Measurements from ENCODE around the gene KCTD15.

The KCTD15 gene

DNA sequence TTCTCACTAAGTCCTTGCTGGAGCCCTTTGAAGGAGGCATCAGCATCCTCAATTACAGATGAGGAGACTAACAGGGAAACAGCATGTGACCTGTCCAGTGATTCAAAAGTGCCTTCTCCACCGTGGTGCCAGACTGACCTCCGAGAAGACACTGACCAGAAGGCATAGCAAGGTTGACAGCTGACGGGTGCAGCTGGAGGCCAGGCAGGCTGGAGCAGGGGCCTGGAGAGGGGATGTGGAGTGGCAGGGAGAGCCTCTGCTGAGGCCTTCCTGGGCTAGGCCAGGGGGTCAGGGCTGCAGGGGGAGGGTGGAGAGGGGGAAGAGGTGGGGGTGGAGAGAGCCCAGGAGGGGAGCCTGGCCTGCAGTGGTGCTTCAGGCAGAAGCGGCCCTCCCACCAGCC lies 66.3 kb downstream of the KCTD15 start:
- no peak for DNase-seq

DNA sequence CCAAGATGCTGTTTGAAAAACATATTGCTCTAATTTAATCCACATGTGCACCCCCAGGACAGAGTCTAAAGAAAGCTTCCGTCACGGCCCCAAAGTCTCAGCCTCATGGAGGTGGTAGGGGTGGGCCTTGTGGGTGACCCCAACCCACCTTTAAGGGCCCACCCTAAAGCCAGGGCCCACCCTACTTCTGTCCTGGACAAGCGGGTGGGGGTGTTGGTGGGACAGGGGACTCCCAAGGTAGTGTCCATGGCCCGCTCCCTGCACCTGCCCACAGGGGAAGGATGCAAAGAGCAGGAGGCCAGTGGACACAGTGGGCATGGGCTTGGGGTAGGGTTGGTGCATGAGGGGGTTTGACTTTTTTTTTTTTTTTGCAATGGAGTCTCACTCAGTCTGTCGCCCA lies 66.8 kb downstream of the KCTD15 start:
- no peak for DNase-seq

DNA sequence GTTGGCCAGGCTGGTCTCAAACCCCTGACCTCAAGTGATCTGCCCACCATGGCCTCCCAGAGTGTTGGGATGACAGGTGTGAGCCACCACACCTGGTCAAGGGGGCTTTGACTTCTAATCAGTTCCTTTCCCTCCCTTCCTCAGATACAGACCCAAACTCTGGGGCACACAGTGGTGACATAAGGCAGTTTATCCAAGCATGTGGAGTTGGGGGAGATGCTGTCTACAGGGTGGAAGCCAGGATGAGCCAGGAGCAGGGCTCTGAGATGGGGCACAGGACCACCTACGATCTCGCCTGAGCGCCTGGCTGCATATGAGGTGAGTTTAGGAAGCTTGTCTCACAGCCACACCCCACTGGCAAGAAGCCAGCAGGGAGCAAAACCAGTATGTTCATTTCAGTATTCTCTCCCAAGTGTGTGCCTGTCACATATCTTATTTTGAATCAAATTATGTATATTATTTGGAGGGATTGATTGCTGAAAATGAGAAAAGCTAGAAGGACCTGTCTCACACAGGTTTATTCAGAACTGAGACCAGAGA lies 67.7 kb downstream of the KCTD15 start:
- DNase-seq, result no peak

DNA sequence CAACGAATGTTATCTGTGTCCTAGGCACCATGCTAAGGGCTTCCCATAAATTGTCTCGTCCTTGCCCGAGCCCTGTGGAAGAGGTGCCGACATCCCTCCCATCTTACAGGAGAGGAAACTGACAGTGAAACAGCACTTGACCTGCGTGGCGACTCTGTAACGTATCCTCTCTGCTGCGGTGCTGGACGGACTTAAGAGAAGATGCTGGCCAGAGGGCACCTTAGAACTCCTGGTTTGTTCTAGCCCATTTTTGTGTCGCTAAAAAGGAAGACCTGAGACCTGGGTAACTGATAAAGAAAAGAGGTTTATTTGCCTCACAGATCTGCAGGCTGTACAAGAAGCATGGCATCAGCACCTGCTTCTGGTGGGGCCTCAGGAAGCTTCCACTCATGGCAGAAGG lies 68.6 kb downstream of the KCTD15 start:
- DNase-seq, result no peak

Measured in activated CD8-positive, alpha-beta memory T cell treated with anti-CD3 and anti-CD28 coated beads for 24 hours (primary cell).